Lower leg skin (tissue), 3 donors: ENCODE measurements around the gene MYO19.

ENCODE experiments used
- POLR2A ChIP-seq, 2 donors: fragments of 450-650 bp; IDR thresholded peaks; one replicate each; pipeline ENCODE4 v1.6.1; 2016 to 2017; ENCODE audit warnings: antibody characterized with exemption in 2 of 2, mild to moderate bottlenecking in 1 of 2, moderate library complexity in 1 of 2
- TF ChIP-seq, protein P1 (sequence below), 3 donors: fragments of 450-650 bp; IDR thresholded peaks; one replicate each; pipeline ENCODE4 v1.5.1; 2016; ENCODE audit warnings: antibody characterized with exemption in 3 of 3, mild to moderate bottlenecking in 3 of 3, moderate library complexity in 2 of 3

DNA sequence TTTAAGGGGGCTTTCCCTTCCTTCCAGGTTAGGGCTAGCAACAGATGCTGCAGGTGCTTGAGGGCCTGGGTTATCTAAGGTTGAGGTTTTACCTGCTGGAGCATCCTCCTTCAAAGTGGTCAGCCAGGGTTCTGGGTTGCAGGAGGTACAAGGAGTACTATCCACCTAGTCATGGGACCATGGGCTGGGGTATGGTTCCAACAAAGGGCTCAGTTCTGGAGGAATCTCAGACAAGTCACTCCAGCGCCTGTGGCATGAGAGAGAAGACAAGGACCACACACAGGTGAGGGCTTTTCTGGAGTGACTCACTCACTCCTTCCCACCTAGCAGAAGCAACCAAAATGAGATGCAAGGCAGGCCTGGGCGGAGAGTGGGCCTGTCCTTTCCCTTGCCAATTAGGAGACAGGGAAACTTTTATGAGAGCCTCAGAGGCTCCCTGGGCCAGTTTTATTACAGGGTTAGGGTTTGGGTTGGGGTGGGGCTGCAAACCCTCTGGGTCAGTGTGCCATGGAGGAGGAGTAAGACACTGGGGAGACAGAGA is 2.2 kb downstream of the MYO19 start:
- no peak for TF ChIP-seq POLR2A (IDR thresholded peaks at IDR 0.05)
- TF ChIP-seq, protein P1, sequence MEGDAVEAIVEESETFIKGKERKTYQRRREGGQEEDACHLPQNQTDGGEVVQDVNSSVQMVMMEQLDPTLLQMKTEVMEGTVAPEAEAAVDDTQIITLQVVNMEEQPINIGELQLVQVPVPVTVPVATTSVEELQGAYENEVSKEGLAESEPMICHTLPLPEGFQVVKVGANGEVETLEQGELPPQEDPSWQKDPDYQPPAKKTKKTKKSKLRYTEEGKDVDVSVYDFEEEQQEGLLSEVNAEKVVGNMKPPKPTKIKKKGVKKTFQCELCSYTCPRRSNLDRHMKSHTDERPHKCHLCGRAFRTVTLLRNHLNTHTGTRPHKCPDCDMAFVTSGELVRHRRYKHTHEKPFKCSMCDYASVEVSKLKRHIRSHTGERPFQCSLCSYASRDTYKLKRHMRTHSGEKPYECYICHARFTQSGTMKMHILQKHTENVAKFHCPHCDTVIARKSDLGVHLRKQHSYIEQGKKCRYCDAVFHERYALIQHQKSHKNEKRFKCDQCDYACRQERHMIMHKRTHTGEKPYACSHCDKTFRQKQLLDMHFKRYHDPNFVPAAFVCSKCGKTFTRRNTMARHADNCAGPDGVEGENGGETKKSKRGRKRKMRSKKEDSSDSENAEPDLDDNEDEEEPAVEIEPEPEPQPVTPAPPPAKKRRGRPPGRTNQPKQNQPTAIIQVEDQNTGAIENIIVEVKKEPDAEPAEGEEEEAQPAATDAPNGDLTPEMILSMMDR (IDR thresholded peaks at IDR 0.05), result no peak
